K562 (cell line): ENCODE results near the gene PGGHG. TPM values are rescaled to one million over a fixed set of nuclear protein-coding genes. Genes with fewer than 3 reads are reported as not detected.

Experiments used
- BRD9 ChIP-seq: fragments of 450-650 bp; IDR thresholded peaks from 2 replicates; pipeline ENCODE4 v1.6.1; 2018; ENCODE audit warnings: low read depth; ENCODE audit not compliant: partially characterized antibody
- CBFA2T3 ChIP-seq: fragments of 450-650 bp; IDR thresholded peaks from 2 replicates; pipeline ENCODE4 v1.6.1; 2017
- E2F5 ChIP-seq: sonication (generic); formaldehyde crosslinking; IDR thresholded peaks from 2 replicates; pipeline ENCODE4 v1.8.0; 2022; ENCODE audit warnings: mild to moderate bottlenecking, missing genetic modification reagents
- FOS ChIP-seq: IDR thresholded peaks from 3 replicates; pipeline ENCODE4 v1.6.1; 2011; ENCODE audit not compliant: insufficient read length; ENCODE audit errors: extremely low read depth
- FOXA1 ChIP-seq: fragments of 450-650 bp; IDR thresholded peaks from 2 replicates; pipeline ENCODE4 v1.6.1; 2016; ENCODE audit warnings: mild to moderate bottlenecking, borderline replicate concordance
- FOXJ3 ChIP-seq: sonication (generic); formaldehyde crosslinking; IDR thresholded peaks from 2 replicates; pipeline ENCODE4 v1.4.0; 2020; ENCODE audit warnings: mild to moderate bottlenecking, missing genetic modification reagents
- FOXK1 ChIP-seq: sonication (generic); formaldehyde crosslinking; IDR thresholded peaks from 2 replicates; pipeline ENCODE4 v1.8.0; 2022; ENCODE audit warnings: missing genetic modification reagents, mild to moderate bottlenecking, borderline replicate concordance
- GTF2A2 ChIP-seq: IDR thresholded peaks from 2 replicates; pipeline ENCODE4 v1.6.1; 2016; ENCODE audit warnings: mild to moderate bottlenecking, missing genetic modification characterization, missing compliant biosample characterization
- HMG20B ChIP-seq: fragments of 250-450 bp; sonication (Bioruptor Pico); IDR thresholded peaks from 2 replicates; pipeline ENCODE4 v1.5.0; 2021; ENCODE audit warnings: mild to moderate bottlenecking
- HNRNPLL ChIP-seq: fragments of 200-400 bp; formaldehyde crosslinking; IDR thresholded peaks from 2 replicates; pipeline ENCODE4 v1.6.1; 2017; ENCODE audit warnings: low read length, low read depth, mild to moderate bottlenecking; ENCODE audit not compliant: poor library complexity, severe bottlenecking
- HNRNPUL1 ChIP-seq: fragments of 200-400 bp; formaldehyde crosslinking; IDR thresholded peaks from 2 replicates; pipeline ENCODE4 v1.6.1; 2017; ENCODE audit warnings: low read length
- KLF16 ChIP-seq: IDR thresholded peaks from 2 replicates; pipeline ENCODE4 v1.6.1; 2016; ENCODE audit warnings: antibody characterized with exemption
- MCM2 ChIP-seq: fragments of 450-650 bp; IDR thresholded peaks from 2 replicates; pipeline ENCODE4 v1.6.1; 2017; ENCODE audit warnings: low read depth, mild to moderate bottlenecking
- NR2C1 ChIP-seq, 2 experiments: fragments of 450-650 bp; IDR thresholded peaks; 2 replicates each; pipeline ENCODE4 v1.6.1; 2017; ENCODE audit warnings: mild to moderate bottlenecking in 2 of 2, antibody characterized with exemption in 1 of 2, inconsistent platforms in 1 of 2, missing compliant biosample characterization in 1 of 2, missing genetic modification characterization in 1 of 2
- PHF8 ChIP-seq: fragments of 200-600 bp; sonication (generic); IDR thresholded peaks from 2 replicates; pipeline ENCODE4 v1.6.1; 2012; ENCODE audit warnings: mixed run types, mild to moderate bottlenecking, inconsistent platforms, low read length, moderate library complexity, borderline replicate concordance
- RNF2 ChIP-seq: sonication (generic); IDR thresholded peaks from 2 replicates; pipeline ENCODE4 v1.6.1; 2016
- SLC30A9 ChIP-seq: fragments of 250-450 bp; sonication (Bioruptor Pico); IDR thresholded peaks from 2 replicates; pipeline ENCODE4 v1.8.0; 2022; ENCODE audit warnings: mild to moderate bottlenecking, moderate library complexity
- ZNF197 ChIP-seq: fragments of 200-800 bp; sonication (Bioruptor generic); IDR thresholded peaks from 2 replicates; pipeline ENCODE4 v1.6.1; 2016; ENCODE audit warnings: low read depth, missing genetic modification characterization, missing compliant biosample characterization
- ZNF778 ChIP-seq: fragments of 450-650 bp; formaldehyde crosslinking; IDR thresholded peaks from 2 replicates; pipeline ENCODE4 v1.4.0; 2020; ENCODE audit warnings: mild to moderate bottlenecking, moderate library complexity
- polyA plus RNA-seq, 8 experiments: library from polyadenylated mRNA; depleted of rRNA in 4 of 8; stranded (reverse) in 5 of 8; unstranded in 3 of 8; fragments of >200 nt; fragmentation: Nextera tagmentation in 2 of 8; fragmentation: Illumina TruSeq in 1 of 8; extraction: Ambion mirVana in 2 of 8; extraction: Trizol in 1 of 8; gene quantifications; 2 replicates each; pipeline versions ENCODE4 v1.2.1 to v1.2.3, GENCODE V29; 2011 to 2014; ENCODE audit warnings: inconsistent platforms in 1 of 8, missing spikeins in 1 of 8
- total RNA-seq, 7 experiments: library from RNA; depleted of rRNA in 6 of 7; stranded (reverse); fragments of >200 nt in 6 of 7; fragmentation: Illumina TruSeq in 2 of 7; extraction: Trizol in 2 of 7; gene quantifications; 2 replicates each; pipeline versions ENCODE4 v1.2.1 to v1.2.3, GENCODE V29; 2011 to 2021; ENCODE audit warnings: low replicate concordance in 1 of 7
- TF ChIP-seq, protein P1 (sequence below): fragments of 250-450 bp; sonication (Bioruptor Pico); IDR thresholded peaks from 2 replicates; pipeline ENCODE4 v1.5.0; 2020; ENCODE audit warnings: mild to moderate bottlenecking
- TF ChIP-seq, protein P2 (sequence below): fragments of 450-650 bp; formaldehyde crosslinking; conservative IDR thresholded peaks from 2 replicates; pipeline ENCODE4 v1.4.0; 2022; ENCODE audit warnings: mild to moderate bottlenecking, missing genetic modification characterization
- TF ChIP-seq, protein P3 (sequence below): sonication (generic); formaldehyde crosslinking; IDR thresholded peaks from 2 replicates; pipeline ENCODE4 v1.8.0; 2022; ENCODE audit warnings: mild to moderate bottlenecking, low read depth, missing genetic modification reagents

Gene PGGHG
- total and polyA plus RNA-seq, 9 of the 15 experiments (the other 6 are each of a cell fraction or from before 2014, with no cell fraction given) = 0.38 to 85.1 (median 18.1) TPM

GRCh38 chr11:316031-316701 is 27.2 kb downstream of the PGGHG start (continued):
- no peak for TF ChIP-seq E2F5 (CRISPR knock-in tag)
- TF ChIP-seq, protein P1, sequence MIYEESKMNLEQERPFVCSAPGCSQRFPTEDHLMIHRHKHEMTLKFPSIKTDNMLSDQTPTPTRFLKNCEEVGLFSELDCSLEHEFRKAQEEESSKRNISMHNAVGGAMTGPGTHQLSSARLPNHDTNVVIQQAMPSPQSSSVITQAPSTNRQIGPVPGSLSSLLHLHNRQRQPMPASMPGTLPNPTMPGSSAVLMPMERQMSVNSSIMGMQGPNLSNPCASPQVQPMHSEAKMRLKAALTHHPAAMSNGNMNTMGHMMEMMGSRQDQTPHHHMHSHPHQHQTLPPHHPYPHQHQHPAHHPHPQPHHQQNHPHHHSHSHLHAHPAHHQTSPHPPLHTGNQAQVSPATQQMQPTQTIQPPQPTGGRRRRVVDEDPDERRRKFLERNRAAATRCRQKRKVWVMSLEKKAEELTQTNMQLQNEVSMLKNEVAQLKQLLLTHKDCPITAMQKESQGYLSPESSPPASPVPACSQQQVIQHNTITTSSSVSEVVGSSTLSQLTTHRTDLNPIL = no peak
- TF ChIP-seq, protein P2, sequence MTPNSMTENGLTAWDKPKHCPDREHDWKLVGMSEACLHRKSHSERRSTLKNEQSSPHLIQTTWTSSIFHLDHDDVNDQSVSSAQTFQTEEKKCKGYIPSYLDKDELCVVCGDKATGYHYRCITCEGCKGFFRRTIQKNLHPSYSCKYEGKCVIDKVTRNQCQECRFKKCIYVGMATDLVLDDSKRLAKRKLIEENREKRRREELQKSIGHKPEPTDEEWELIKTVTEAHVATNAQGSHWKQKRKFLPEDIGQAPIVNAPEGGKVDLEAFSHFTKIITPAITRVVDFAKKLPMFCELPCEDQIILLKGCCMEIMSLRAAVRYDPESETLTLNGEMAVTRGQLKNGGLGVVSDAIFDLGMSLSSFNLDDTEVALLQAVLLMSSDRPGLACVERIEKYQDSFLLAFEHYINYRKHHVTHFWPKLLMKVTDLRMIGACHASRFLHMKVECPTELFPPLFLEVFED (CRISPR knock-in tag) = no peak
- TF ChIP-seq FOXA1 = no peak
- TF ChIP-seq GTF2A2 = no peak
- TF ChIP-seq FOXK1 (CRISPR knock-in tag) = no peak
- TF ChIP-seq HNRNPUL1 = no peak
- peak; percentile 46; the same call in 1 of the 2 replicates for TF ChIP-seq RNF2
- peak; percentile 61; the same call in 1 of the 2 replicates for TF ChIP-seq HMG20B (CRISPR knock-in tag)
- TF ChIP-seq ZNF197 (CRISPR knock-in tag) = no peak
- no peak for TF ChIP-seq ZNF778 (CRISPR knock-in tag)
- TF ChIP-seq, protein P3, sequence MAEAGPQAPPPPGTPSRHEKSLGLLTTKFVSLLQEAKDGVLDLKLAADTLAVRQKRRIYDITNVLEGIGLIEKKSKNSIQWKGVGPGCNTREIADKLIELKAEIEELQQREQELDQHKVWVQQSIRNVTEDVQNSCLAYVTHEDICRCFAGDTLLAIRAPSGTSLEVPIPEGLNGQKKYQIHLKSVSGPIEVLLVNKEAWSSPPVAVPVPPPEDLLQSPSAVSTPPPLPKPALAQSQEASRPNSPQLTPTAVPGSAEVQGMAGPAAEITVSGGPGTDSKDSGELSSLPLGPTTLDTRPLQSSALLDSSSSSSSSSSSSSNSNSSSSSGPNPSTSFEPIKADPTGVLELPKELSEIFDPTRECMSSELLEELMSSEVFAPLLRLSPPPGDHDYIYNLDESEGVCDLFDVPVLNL (CRISPR knock-in tag) = 0 out of 2 replicates have a peak, but pooled peaks have one; percentile 35
- no peak for TF ChIP-seq MCM2
- no peak for TF ChIP-seq SLC30A9 (CRISPR knock-in tag)
- no peak for TF ChIP-seq NR2C1 (IDR thresholded peaks at IDR 0.05)
- 0 out of 2 replicates have a peak, but pooled peaks have one; percentile 31 for TF ChIP-seq NR2C1 (tag; IDR thresholded peaks at IDR 0.05)
- TF ChIP-seq BRD9 = no peak
- no peak for TF ChIP-seq KLF16
- no peak for TF ChIP-seq FOXJ3 (CRISPR knock-in tag)
- no peak for TF ChIP-seq HNRNPLL
- no peak for TF ChIP-seq CBFA2T3
- no peak for TF ChIP-seq FOS
- no peak for TF ChIP-seq PHF8
